HEK293 (cell line): ENCODE data around the gene SMURF1.
"Not testable (repeated sequence)": the region's sequence is repeated elsewhere in the genome, so short reads cannot be mapped to it uniquely, and the experiment has no call there.

ENCODE experiments used
- FEZF1 ChIP-seq: fragments of 450-650 bp; formaldehyde crosslinking; IDR thresholded peaks from 2 replicates; pipeline ENCODE4 v1.5.1; 2016; ENCODE audit warnings: missing biosample characterization, missing genetic modification characterization
- MYNN ChIP-seq: fragments of 450-650 bp; formaldehyde crosslinking; IDR thresholded peaks from 2 replicates; pipeline ENCODE4 v1.5.1; 2016; ENCODE audit warnings: missing biosample characterization, missing genetic modification characterization, borderline replicate concordance
- ZBTB11 ChIP-seq: fragments of 450-650 bp; formaldehyde crosslinking; conservative IDR thresholded peaks from 2 replicates; pipeline ENCODE4 v1.5.1; 2016; ENCODE audit warnings: low read depth, missing biosample characterization, missing genetic modification characterization
- ZNF24 ChIP-seq: fragments of 450-650 bp; formaldehyde crosslinking; IDR thresholded peaks from 2 replicates; pipeline ENCODE4 v1.5.1; 2016; ENCODE audit warnings: missing biosample characterization, missing genetic modification characterization
- ZNF274 ChIP-seq, 2 experiments: fragments of 200-500 bp in 1 of 2; fragments of 450-650 bp in 1 of 2; sonication (Bioruptor generic) in 1 of 2; formaldehyde crosslinking in 1 of 2; IDR thresholded peaks; 2 replicates each; pipeline versions ENCODE4 v1.5.1 to v1.6.1; 2014 to 2016; ENCODE audit warnings: borderline replicate concordance in 1 of 2, inconsistent platforms in 1 of 2, low read length in 1 of 2, missing biosample characterization in 1 of 2, missing genetic modification characterization in 1 of 2
- ZNF449 ChIP-seq: fragments of 450-650 bp; formaldehyde crosslinking; IDR thresholded peaks from 2 replicates; pipeline ENCODE4 v1.5.1; 2017; ENCODE audit warnings: missing biosample characterization, mild to moderate bottlenecking, missing genetic modification characterization, moderate library complexity
- ZNF843 ChIP-seq: fragments of 450-650 bp; formaldehyde crosslinking; IDR thresholded peaks from 2 replicates; pipeline ENCODE4 v1.5.1; 2016; ENCODE audit warnings: missing biosample characterization, missing genetic modification characterization

GRCh38 chr7:99163669-99164068 lies 19.8 kb upstream of the SMURF1 start:
- not testable (repeated sequence) for TF ChIP-seq ZNF449 (tag by site-specific recombination); ZBTB11 (tag by site-specific recombination); FEZF1 (tag by site-specific recombination); ZNF24; MYNN (tag by site-specific recombination); ZNF843 (tag by site-specific recombination); ZNF274 (IDR thresholded peaks at IDR 0.05; ENCODE audit: low read length); ZNF274 (tag by site-specific recombination; IDR thresholded peaks at IDR 0.05; ENCODE audit: borderline replicate concordance)
